HepG2 (cell line): Measurements from ENCODE around the gene SNX12. TPM values are rescaled to one million over a fixed set of nuclear protein-coding genes. Genes with fewer than 3 reads are reported as not detected.

Experiments
- ATAC-seq: fragments of 200-7000 bp; cut with Tn5 transposase; 3 replicates; pipeline ENCODE4 v1.9.1; 2020; ENCODE audit warnings: mild to moderate bottlenecking, moderate library complexity
- BruUV-seq: library from RNA; stranded (reverse); fragments of 400-500 nt; replicated peaks from 2 replicates; lab custom pipeline; 2021; lab: Mats Ljungman, UMichigan
- CTCF ChIA-PET: fragments of 300-600 bp; formaldehyde crosslinking; extraction: SDS; loops from one replicate; lab custom pipeline; 2021; ENCODE audit warnings: low total read pairs, inconsistent platforms, low intra/inter-chr PET ratio; lab: Yijun Ruan, JAX
- POLR2A ChIA-PET: fragments of 350-600 bp; sonication (Branson Sonifier 250); formaldehyde crosslinking; loops from one replicate; lab custom pipeline; 2020; ENCODE audit warnings: antibody characterized with exemption, inconsistent platforms; lab: Yijun Ruan, JAX
- DNase-seq: peaks from one replicate; pipeline ENCODE4 v3.0.0-alpha.2; 2015; ENCODE audit warnings: low spot score
- FAIRE-seq: peaks from 3 replicates; lab custom pipeline; 2011; peaks lifted over from hg19 to GRCh38; lab: Jason Lieb, UNC
- H2AFZ ChIP-seq: one replicate; pipeline ENCODE4 v1.6.1; 2011; ENCODE audit warnings: low read length, inconsistent platforms
- H3K27ac ChIP-seq: fragments of 300-600 bp; 3 replicates; pipeline ENCODE4 v1.8.0; 2011; ENCODE audit warnings: mixed run types, mild to moderate bottlenecking, mixed read lengths, low read length, inconsistent platforms; ENCODE audit not compliant: insufficient read depth; ENCODE audit errors: extremely low read length
- H3K27me3 ChIP-seq, 2 experiments: fragments of 200-600 bp in 1 of 2; 2 replicates in 1 of 2; 3 replicates in 1 of 2; pipeline versions ENCODE4 v1.6.0 to v1.8.0; 2011; ENCODE audit warnings: low read length in 2 of 2, mild to moderate bottlenecking in 2 of 2, moderate library complexity in 2 of 2, inconsistent platforms in 1 of 2; ENCODE audit not compliant: insufficient read depth in 2 of 2, control insufficient read depth in 1 of 2
- H3K36me3 ChIP-seq, 2 experiments: fragments of 200-600 bp in 1 of 2; replicated peaks in 1 of 2; 2 replicates in 1 of 2; 3 replicates in 1 of 2; pipeline versions ENCODE4 v1.5.1 to v1.8.0; 2011; ENCODE audit warnings: low read length in 2 of 2, inconsistent platforms in 1 of 2; ENCODE audit not compliant: insufficient read depth in 2 of 2, control insufficient read depth in 1 of 2
- H3K4me1 ChIP-seq: 2 replicates; pipeline ENCODE4 v1.5.1; 2012; ENCODE audit warnings: low read length, inconsistent platforms; ENCODE audit not compliant: insufficient read depth
- H3K4me2 ChIP-seq: 2 replicates; pipeline ENCODE4 v1.6.0; 2011; ENCODE audit warnings: low read depth, low read length, inconsistent platforms
- H3K4me3 ChIP-seq, 3 experiments: fragments of 200-600 bp in 1 of 3; sonication (generic), shearing (Covaris generic) in 1 of 3; replicated peaks in 1 of 3; 2 replicates each; pipeline ENCODE4 v1.5.1; 2011 to 2016; ENCODE audit warnings: low read length in 3 of 3, inconsistent platforms in 2 of 3, low read depth in 2 of 3, mild to moderate bottlenecking in 2 of 3, control low read depth in 1 of 3, mixed read lengths in 1 of 3; ENCODE audit not compliant: insufficient read depth in 1 of 3
- H3K79me2 ChIP-seq: one replicate; pipeline ENCODE4 v1.6.1; 2011; ENCODE audit warnings: low read length, inconsistent platforms; ENCODE audit not compliant: insufficient read depth
- H3K9ac ChIP-seq: 2 replicates; pipeline ENCODE4 v1.6.0; 2011; ENCODE audit warnings: mild to moderate bottlenecking, low read depth, low read length, inconsistent platforms; ENCODE audit not compliant: insufficient read depth
- H3K9me3 ChIP-seq: 2 replicates; pipeline ENCODE4 v1.5.1; 2012; ENCODE audit warnings: mild to moderate bottlenecking, low read length
- H4K20me1 ChIP-seq: 2 replicates; pipeline ENCODE4 v1.6.0; 2011; ENCODE audit warnings: inconsistent platforms, mild to moderate bottlenecking, low read length, moderate library complexity; ENCODE audit not compliant: insufficient read depth
- FOXA3 ChIP-seq: IDR thresholded peaks from 2 replicates; pipeline ENCODE4 v1.6.1; 2016; ENCODE audit warnings: missing genetic modification reagents, missing compliant biosample characterization
- GABPA ChIP-seq, 2 experiments: IDR thresholded peaks; 2 replicates each; pipeline ENCODE4 v1.6.1; 2011 to 2016; ENCODE audit warnings: low read depth in 2 of 2, low read length in 1 of 2, missing biosample characterization in 1 of 2, missing genetic modification characterization in 1 of 2
- HOXD1 ChIP-seq: sonication (generic); formaldehyde crosslinking; IDR thresholded peaks from 2 replicates; pipeline ENCODE4 v1.5.0; 2020; ENCODE audit warnings: missing genetic modification reagents
- MXI1 ChIP-seq: IDR thresholded peaks from 3 replicates; pipeline ENCODE4 v1.6.1; 2012; ENCODE audit warnings: low read depth, low read length, inconsistent platforms, borderline replicate concordance
- NCOA1 ChIP-seq: sonication (generic); formaldehyde crosslinking; IDR thresholded peaks from 2 replicates; pipeline ENCODE4 v1.9.0; 2021; ENCODE audit warnings: missing genetic modification reagents
- ZNF142 ChIP-seq: sonication (generic); formaldehyde crosslinking; IDR thresholded peaks from 2 replicates; pipeline ENCODE4 v1.4.0; 2020; ENCODE audit warnings: missing genetic modification reagents
- ZNF143 ChIP-seq: sonication (generic); formaldehyde crosslinking; IDR thresholded peaks from 2 replicates; pipeline ENCODE4 v1.4.0; 2020; ENCODE audit warnings: missing genetic modification reagents
- ZNF280D ChIP-seq: sonication (generic); formaldehyde crosslinking; IDR thresholded peaks from 2 replicates; pipeline ENCODE4 v1.5.1; 2020; ENCODE audit warnings: mild to moderate bottlenecking, missing genetic modification reagents
- WGBS: methylation state at CpG from one replicate; pipeline ENCODE4 v1.1.6; 2017; ENCODE audit warnings: low lambda C conversion rate; 5-methylcytosine and 5-hydroxymethylcytosine counted together
- in situ Hi-C: cut with HindIII; loops from 2 replicates; pipeline ENCODE4 v1.10.0; 2017; ENCODE audit warnings: low pct_unique_long_range_greater_than_20kb; ENCODE audit not compliant: extremely low pct_ligation_motif_present
- intact Hi-C: fragments of 100-400 bp; cut with micrococcal nuclease; formaldehyde crosslinking; loops from one replicate; pipeline ENCODE4 v1.10.0; 2022; ENCODE audit not compliant: unreplicated experiment
- polyA plus RNA-seq, 8 experiments: library from polyadenylated mRNA; depleted of rRNA in 3 of 8; stranded (reverse) in 7 of 8; unstranded in 1 of 8; fragments of >200 nt; fragmentation: Illumina TruSeq in 4 of 8; extraction: Trizol in 4 of 8; gene quantifications; 2 replicates each; pipeline versions ENCODE4 v1.2.1 to v1.2.3, GENCODE V29; 2011 to 2016; ENCODE audit warnings: low read depth in 4 of 8, missing spikeins in 1 of 8, mixed read lengths in 1 of 8; ENCODE audit not compliant: insufficient read depth in 1 of 8
- total RNA-seq, 5 experiments: library from RNA; depleted of rRNA; stranded (reverse); fragments of >200 nt; fragmentation: Illumina TruSeq; extraction: Trizol; gene quantifications; 2 replicates each; pipeline ENCODE4 v1.2.3, GENCODE V29; 2016; ENCODE audit warnings: low read depth in 1 of 5
- TF ChIP-seq, protein P1 (sequence below): sonication (generic); formaldehyde crosslinking; IDR thresholded peaks from 2 replicates; pipeline ENCODE4 v1.5.0; 2020; ENCODE audit warnings: mild to moderate bottlenecking, missing genetic modification reagents, borderline replicate concordance

Gene SNX12
- total and polyA plus RNA-seq, 2 of the 13 experiments (the other 11 are each of a cell fraction or from before 2014, with no cell fraction given) = 30.3 to 42.2 TPM

- Histone ChIP-seq H3K4me2 (peak within 1 kb of the TSS; percentile 83), H3K9me3 (no peaks in the 10 kb centered on the region), H4K20me1 (no peaks in the 10 kb centered on the region), H3K27me3 (no peaks in the 10 kb centered on the region; a peak in 1 of 5 replicates), H3K27ac (peak within 1 kb of the TSS; percentile 45), H3K9ac (peak within 1 kb of the TSS; percentile 66), H3K4me3 (peak within 1 kb of the TSS; percentile 66 to 75 (median 73)), H3K4me1 (peaks cover 29% of the 10 kb centered on the region), H3K36me3 (no peaks in the 10 kb centered on the region), H3K79me2 (no peaks in the 10 kb centered on the region), H2AFZ (peak within 1 kb of the TSS; percentile 78)
- peak; percentile 75 for DNase-seq
- FAIRE-seq = peak; percentile 80
- 2% methylated on average over 20 of the region's 29 CpGs for WGBS
- in situ Hi-C loops (no loop called here), intact Hi-C loops (loop anchor here (5.0 kb wide), 1 partner anchor 87 kb away; no protein-coding TSS in a partner anchor)
- ChIA-PET CTCF (no interaction called here), POLR2A (interaction anchor here (1.4 kb wide), 1 partner anchor 23 kb away, joined by 6 read pairs; the partner anchor contains the start of gene MED12)
- BruUV-seq = no TSS peak
- ATAC-seq = peak; percentile 93
- peak; percentile 18; the same call in 1 of the 2 replicates for TF ChIP-seq FOXA3 (CRISPR knock-in tag)
- no peak for TF ChIP-seq HOXD1
- TF ChIP-seq ZNF143 = peak; percentile 90
- no peak for TF ChIP-seq GABPA (IDR thresholded peaks at IDR 0.05; ENCODE audit: low read depth, low read length)
- peak; percentile 29; the same call in 1 of the 2 replicates for TF ChIP-seq GABPA (CRISPR knock-in tag; IDR thresholded peaks at IDR 0.05; ENCODE audit: low read depth)
- no peak for TF ChIP-seq ZNF142
- TF ChIP-seq MXI1 = peak; percentile 34; the same call in 1 of the 3 replicates
- no peak for TF ChIP-seq ZNF280D
- TF ChIP-seq, protein P1, sequence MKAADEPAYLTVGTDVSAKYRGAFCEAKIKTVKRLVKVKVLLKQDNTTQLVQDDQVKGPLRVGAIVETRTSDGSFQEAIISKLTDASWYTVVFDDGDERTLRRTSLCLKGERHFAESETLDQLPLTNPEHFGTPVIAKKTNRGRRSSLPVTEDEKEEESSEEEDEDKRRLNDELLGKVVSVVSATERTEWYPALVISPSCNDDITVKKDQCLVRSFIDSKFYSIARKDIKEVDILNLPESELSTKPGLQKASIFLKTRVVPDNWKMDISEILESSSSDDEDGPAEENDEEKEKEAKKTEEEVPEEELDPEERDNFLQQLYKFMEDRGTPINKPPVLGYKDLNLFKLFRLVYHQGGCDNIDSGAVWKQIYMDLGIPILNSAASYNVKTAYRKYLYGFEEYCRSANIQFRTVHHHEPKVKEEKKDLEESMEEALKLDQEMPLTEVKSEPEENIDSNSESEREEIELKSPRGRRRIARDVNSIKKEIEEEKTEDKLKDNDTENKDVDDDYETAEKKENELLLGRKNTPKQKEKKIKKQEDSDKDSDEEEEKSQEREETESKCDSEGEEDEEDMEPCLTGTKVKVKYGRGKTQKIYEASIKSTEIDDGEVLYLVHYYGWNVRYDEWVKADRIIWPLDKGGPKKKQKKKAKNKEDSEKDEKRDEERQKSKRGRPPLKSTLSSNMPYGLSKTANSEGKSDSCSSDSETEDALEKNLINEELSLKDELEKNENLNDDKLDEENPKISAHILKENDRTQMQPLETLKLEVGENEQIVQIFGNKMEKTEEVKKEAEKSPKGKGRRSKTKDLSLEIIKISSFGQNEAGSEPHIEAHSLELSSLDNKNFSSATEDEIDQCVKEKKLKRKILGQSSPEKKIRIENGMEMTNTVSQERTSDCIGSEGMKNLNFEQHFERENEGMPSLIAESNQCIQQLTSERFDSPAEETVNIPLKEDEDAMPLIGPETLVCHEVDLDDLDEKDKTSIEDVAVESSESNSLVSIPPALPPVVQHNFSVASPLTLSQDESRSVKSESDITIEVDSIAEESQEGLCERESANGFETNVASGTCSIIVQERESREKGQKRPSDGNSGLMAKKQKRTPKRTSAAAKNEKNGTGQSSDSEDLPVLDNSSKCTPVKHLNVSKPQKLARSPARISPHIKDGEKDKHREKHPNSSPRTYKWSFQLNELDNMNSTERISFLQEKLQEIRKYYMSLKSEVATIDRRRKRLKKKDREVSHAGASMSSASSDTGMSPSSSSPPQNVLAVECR (CRISPR knock-in tag) = peak; percentile 31; the same call in 1 of the 2 replicates
- no peak for TF ChIP-seq NCOA1 (CRISPR knock-in tag)
These were observed 27.4 kb upstream of the SNX12 start, which contains the start of gene FOXO4 for GRCh38 chrX:71095555-71095980. Gene FOXO4, plus strand, starts transcription at chrX:71095851. Its CDS starts 678 bp downstream, at chrX:71096529.
